Adrenal gland (tissue), 12 donors: ENCODE measurements around the gene FCRL5. TPM values are rescaled to one million over a fixed set of nuclear protein-coding genes. Genes with fewer than 3 reads are reported as not detected.
A peak's percentile ranks its signal among the peaks of the same experiment; 100 is the strongest.

Experiments
- DNase-seq, 7 donors: peaks; one replicate each; pipeline ENCODE4 v3.0.0-alpha.2; 2019 to 2020
- H3K27ac ChIP-seq, 5 donors: fragments of 200-600 bp; sonication (generic) in 4 of 5; 1 replicate in 3 of 5; 2 replicates in 2 of 5; pipeline versions ENCODE4 v1.5.1 to v1.8.0; 2016 to 2020; ENCODE audit warnings: mild to moderate bottlenecking in 1 of 5
- H3K27me3 ChIP-seq: fragments of 200-600 bp; 2 replicates; pipeline ENCODE4 v1.8.0; 2021
- H3K36me3 ChIP-seq, 2 donors: fragments of 200-600 bp; replicated peaks in 1 of 2; 1 replicate in 1 of 2; 2 replicates in 1 of 2; pipeline versions ENCODE4 v1.5.1 to v1.8.0; 2018 to 2022
- H3K4me1 ChIP-seq, 2 donors: fragments of 200-600 bp; replicated peaks in 1 of 2; 1 replicate in 1 of 2; 2 replicates in 1 of 2; pipeline versions ENCODE4 v1.5.1 to v1.8.0; 2018 to 2021
- H3K4me3 ChIP-seq, 4 donors: fragments of 200-600 bp; sonication (generic) in 3 of 4; one replicate each; pipeline ENCODE4 v1.5.1; 2016 to 2018
- H3K9me3 ChIP-seq, 3 donors: fragments of 200-600 bp; sonication (generic) in 1 of 3; replicated peaks in 1 of 3; 1 replicate in 2 of 3; 2 replicates in 1 of 3; pipeline versions ENCODE4 v1.5.1 to v1.8.0; 2016 to 2021
- POLR2A ChIP-seq, 2 donors: fragments of 450-650 bp; IDR thresholded peaks; one replicate each; pipeline ENCODE4 v1.6.1; 2017; ENCODE audit warnings: antibody characterized with exemption in 2 of 2, mild to moderate bottlenecking in 2 of 2, moderate library complexity in 1 of 2
- WGBS, 4 donors: extraction: QIAGEN DNeasy Blood & Tissue Kit in 2 of 4; methylation state at CpG; one replicate each; pipeline versions ENCODE4 v1.1.5 to v1.1.7; 2013 to 2017; 5-methylcytosine and 5-hydroxymethylcytosine counted together
- intact Hi-C, 2 donors: fragments of 100-400 bp; cut with DNase I; formaldehyde crosslinking; loops; one replicate each; pipeline versions ENCODE4 v1.14.1 to v1.15.0; 2022 to 2023
- polyA plus RNA-seq, 3 donors: library from polyadenylated mRNA; stranded (reverse); fragments of 200-250 nt in 2 of 3; fragments of 350-450 nt in 1 of 3; fragmentation: Illumina TruSeq in 1 of 3; extraction: RNeasy Lipid Tissue Mini Kit (QIAGEN cat#74804) in 1 of 3; gene quantifications; one replicate each; pipeline ENCODE4 v1.2.3, GENCODE V29; 2013 to 2014
- total RNA-seq, 9 donors: library from RNA; depleted of rRNA in 4 of 9; stranded (reverse); fragments of >200 nt in 4 of 9; fragments of 120-200 nt in 1 of 9; fragmentation: NEBNext Ultra II Directional in 1 of 9; extraction: Animal tissue kit (Norgen Biotek cat#: 25700) in 1 of 9; gene quantifications; one replicate each; pipeline versions ENCODE4 v1.1.0 to v1.2.4, GENCODE V29; 2013 to 2023
- TF ChIP-seq, protein P1 (sequence below), 6 experiments: fragments of 450-650 bp in 4 of 6; fragments of 200-600 bp in 2 of 6; sonication (generic) in 1 of 6; IDR thresholded peaks; 1 replicate in 5 of 6; 2 replicates in 1 of 6; pipeline versions ENCODE4 v1.5.1 to v1.8.0; 2016 to 2021; ENCODE audit warnings: antibody characterized with exemption in 6 of 6, mild to moderate bottlenecking in 2 of 6, moderate library complexity in 1 of 6
- donor health status: healthy with polysubstance abuse.
- donor health status: Bipolar disorder and iron deficiency.
- donor health status: DM: yes; HTN: yes; CAD: no.
- donor health status: DM: no; HTN: no; CAD: no.
- donor health status: DM: no; HTN: no; CAD: no.
- donor health status: DM: yes; HTN: yes; CAD: no.

Gene FCRL5
- total and polyA plus RNA-seq, 12 donors = under 0.01 to 1.1 (median 0.24) TPM; not detected in 5

DNA sequence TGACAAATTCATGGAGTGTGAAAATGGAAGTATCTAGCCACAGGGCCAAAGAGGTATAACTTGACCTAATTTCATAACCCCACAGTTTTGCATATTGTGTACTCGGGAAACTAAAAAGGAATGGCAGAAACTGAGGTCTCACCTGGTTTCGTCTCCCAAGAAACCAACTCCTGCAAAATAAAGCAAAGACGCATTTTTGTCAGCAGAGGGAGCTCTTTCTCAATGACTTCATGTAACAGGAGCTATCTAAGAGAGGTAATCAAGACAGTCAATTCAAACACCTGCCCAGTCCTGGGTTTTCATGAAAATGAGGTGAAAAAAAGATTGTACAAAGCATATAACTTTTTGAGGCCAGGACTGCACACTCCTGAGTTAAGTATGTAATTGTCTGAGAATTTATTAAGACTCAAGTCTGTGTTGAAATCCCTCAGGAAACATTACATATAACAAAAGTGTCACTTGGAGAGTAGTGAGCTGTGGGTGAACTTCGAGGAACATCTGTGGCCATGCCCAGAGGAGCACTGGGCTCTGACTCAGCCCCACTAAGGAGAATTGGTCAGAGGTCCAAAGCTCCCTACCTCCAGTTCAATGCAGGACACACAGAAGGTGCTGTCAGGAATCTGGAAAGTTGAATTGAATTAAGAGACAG is 28.0 kb upstream of the FCRL5 start:
- no peaks in the 10 kb centered on the region for H3K4me1 ChIP-seq
- no peak overlapping the region for H3K4me3 ChIP-seq
- 3 to 9% (median 6%) methylated on average over 4 of the region's 4 CpGs for WGBS, 4 donors
- no peak for TF ChIP-seq POLR2A (IDR thresholded peaks at IDR 0.05)
- TF ChIP-seq, protein P1, sequence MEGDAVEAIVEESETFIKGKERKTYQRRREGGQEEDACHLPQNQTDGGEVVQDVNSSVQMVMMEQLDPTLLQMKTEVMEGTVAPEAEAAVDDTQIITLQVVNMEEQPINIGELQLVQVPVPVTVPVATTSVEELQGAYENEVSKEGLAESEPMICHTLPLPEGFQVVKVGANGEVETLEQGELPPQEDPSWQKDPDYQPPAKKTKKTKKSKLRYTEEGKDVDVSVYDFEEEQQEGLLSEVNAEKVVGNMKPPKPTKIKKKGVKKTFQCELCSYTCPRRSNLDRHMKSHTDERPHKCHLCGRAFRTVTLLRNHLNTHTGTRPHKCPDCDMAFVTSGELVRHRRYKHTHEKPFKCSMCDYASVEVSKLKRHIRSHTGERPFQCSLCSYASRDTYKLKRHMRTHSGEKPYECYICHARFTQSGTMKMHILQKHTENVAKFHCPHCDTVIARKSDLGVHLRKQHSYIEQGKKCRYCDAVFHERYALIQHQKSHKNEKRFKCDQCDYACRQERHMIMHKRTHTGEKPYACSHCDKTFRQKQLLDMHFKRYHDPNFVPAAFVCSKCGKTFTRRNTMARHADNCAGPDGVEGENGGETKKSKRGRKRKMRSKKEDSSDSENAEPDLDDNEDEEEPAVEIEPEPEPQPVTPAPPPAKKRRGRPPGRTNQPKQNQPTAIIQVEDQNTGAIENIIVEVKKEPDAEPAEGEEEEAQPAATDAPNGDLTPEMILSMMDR (IDR thresholded peaks at IDR 0.05) = peak; percentile 40 to 64 (median 62)
- intact Hi-C loops = loop anchor here (10.0 kb wide), 2 partner anchors 364 to 544 kb away; a partner anchor contains a TSS
- H3K9me3 ChIP-seq = no peaks in the 10 kb centered on the region
- H3K27ac ChIP-seq = no peak overlapping the region
- peaks cover 6% of the 10 kb centered on the region for H3K27me3 ChIP-seq
- H3K36me3 ChIP-seq = no peaks in the 10 kb centered on the region
- DNase-seq = peak in 6 of 7 donors; percentile 22 to 52 (median 36)

DNA sequence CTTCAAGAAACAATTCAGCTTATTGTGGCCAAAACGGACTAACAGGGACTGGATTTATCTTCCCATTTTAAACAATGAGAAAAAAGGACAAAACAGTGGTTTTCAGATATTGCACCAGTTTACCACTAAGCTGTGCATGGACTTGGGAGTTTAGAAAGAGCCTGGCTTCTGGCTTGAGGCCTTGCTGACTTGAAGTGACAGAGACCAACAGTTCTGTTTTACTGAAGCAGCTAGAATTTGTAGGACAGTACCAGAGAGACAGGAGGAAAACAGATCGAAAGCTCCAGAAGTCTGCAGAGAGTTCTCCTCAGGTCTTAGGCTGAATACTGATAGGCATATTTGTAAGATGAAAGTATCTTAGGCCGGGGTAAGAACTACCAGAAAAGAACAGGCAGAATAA is 25.1 kb upstream of the FCRL5 start:
- TF ChIP-seq, protein P1 (IDR thresholded peaks at IDR 0.05) = no peak
- TF ChIP-seq POLR2A (IDR thresholded peaks at IDR 0.05) = no peak
- WGBS, 4 donors = 73 to 84% (median 77%) methylated on average over 3 of the region's 3 CpGs
- no peaks in the 10 kb centered on the region for H3K27me3 ChIP-seq
- no peak overlapping the region for H3K4me3 ChIP-seq
- DNase-seq = no peak
- H3K9me3 ChIP-seq = no peaks in the 10 kb centered on the region
- H3K27ac ChIP-seq = no peak overlapping the region
- intact Hi-C loops = no loop called here
- no peaks in the 10 kb centered on the region for H3K36me3 ChIP-seq
- no peaks in the 10 kb centered on the region for H3K4me1 ChIP-seq

DNA sequence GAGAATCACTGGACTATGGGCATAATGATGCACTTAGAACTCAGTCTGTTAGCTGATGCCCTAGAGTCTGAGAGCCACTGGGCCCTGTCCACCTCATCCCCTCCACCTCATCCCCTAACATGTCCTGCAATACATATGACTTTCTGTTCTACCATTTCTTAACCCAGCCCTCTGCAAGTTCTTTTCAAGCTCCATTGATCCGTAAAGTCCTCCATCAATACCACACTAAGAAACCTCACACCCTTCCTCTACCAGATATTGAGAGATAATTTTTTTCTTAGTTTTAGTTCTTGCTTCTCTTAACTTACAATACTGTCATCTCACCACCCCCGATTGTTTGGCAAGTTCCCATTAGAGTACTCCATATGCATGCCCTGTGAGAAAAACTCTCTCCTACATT is 23.4 kb upstream of the FCRL5 start:
- H3K4me1 ChIP-seq = no peaks in the 10 kb centered on the region
- H3K9me3 ChIP-seq = no peaks in the 10 kb centered on the region
- no peak for TF ChIP-seq POLR2A (IDR thresholded peaks at IDR 0.05)
- TF ChIP-seq, protein P1 (IDR thresholded peaks at IDR 0.05) = no peak
- no peak overlapping the region for H3K4me3 ChIP-seq
- no peaks in the 10 kb centered on the region for H3K27me3 ChIP-seq
- intact Hi-C loops = no loop called here
- H3K27ac ChIP-seq = no peak overlapping the region
- 64 to 81% (median 77%) methylated on average over 2 of the region's 2 CpGs for WGBS, 4 donors
- H3K36me3 ChIP-seq = no peaks in the 10 kb centered on the region
- DNase-seq = no peak

DNA sequence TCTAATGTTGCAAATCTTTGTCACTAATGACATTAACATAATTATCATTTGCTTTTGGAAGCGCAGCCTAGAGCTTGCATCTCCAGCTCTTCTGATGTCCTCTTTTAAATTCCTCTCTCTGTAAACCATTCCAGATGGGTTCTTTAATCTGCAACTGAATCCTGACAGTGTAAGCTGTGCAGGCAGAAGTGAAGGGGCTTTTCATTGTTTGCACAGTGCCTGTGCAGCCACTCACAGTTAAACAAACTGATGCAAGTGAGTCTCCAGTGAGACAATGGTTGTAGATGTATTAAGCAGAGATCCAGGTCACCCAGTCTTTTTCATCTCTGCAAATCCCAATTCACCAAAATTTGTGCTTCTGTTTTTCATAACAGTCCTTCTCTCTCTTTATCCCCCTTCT is 22.5 kb upstream of the FCRL5 start:
- intact Hi-C loops = no loop called here
- no peak for TF ChIP-seq POLR2A (IDR thresholded peaks at IDR 0.05)
- TF ChIP-seq, protein P1 (IDR thresholded peaks at IDR 0.05) = no peak
- no peaks in the 10 kb centered on the region for H3K4me1 ChIP-seq
- no peaks in the 10 kb centered on the region for H3K9me3 ChIP-seq
- WGBS, 4 donors = 91 to 97% (median 94%) methylated on average over 1 of the region's 1 CpG
- no peak overlapping the region for H3K4me3 ChIP-seq
- H3K27ac ChIP-seq = no peak overlapping the region
- H3K36me3 ChIP-seq = no peaks in the 10 kb centered on the region
- DNase-seq = no peak
- H3K27me3 ChIP-seq = no peaks in the 10 kb centered on the region
